GM19455 (cell line): Measurements from ENCODE around the gene GRK1.
"Not testable (repeated sequence)": the region's sequence is repeated elsewhere in the genome, so short reads cannot be mapped to it uniquely, and the experiment has no call there.

Experiments used
- ATAC-seq: cut with Tn5 transposase; IDR thresholded peaks from one replicate; pipeline ENCODE4 v1.9.1; 2021; ENCODE audit not compliant: unreplicated experiment

Gene GRK1

DNA sequence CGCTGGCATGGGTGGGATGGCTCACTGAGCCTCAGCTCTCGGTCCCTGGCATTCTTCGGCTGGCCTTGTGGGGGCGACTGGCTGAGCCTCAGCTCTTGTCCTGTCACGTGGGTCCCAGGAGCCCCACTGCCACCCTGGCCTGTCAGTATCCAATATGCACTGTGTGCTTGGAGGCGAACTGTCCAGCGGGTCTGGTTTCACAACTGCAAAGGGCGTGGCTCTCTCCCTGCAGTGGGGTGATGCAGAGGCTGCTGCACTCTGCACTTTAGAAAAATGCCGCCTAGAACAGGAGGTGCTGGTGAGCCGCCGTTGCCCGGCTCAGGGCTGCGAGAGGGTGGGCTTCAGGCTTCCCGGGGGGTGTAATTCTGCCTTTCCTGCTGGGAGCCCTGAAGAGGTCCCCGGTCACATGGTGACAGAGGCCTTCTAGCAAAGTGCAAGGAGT is 75.0 kb downstream of the GRK1 start:
- ATAC-seq: no peak

DNA sequence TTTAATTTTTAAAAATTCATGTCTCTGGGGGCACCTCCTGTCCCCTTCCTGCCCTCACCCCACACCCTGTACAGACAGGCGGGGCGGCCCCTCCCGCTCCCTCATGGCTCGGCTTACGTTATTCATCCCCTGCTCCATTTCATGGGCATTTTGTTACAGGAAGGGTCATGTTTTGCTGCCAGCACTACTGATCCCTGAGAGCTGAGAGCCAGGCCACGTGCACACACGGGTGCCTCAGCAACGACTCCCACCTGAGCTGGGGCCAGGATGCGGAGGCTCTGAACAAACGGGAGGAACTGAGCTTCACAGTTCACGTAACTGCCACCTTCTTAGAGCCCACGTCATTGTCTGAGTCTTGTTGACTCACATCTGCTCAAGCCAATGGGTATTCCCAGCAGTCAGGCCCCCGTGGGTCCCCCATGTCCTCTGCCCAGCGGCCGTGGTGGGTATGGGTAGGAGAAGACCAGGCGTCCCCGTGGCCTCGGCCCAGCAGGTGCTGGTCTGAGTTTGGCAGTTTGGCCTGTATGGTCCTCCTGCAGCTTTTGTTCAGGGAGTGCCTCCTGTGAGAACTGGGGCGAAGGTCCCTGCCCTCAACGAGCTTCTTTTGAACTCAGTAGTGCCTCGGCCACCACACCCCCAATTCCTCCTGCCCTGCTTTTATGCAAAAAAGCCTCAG is 75.6 kb downstream of the GRK1 start:
- no peak for ATAC-seq

- ATAC-seq: no peak
These were observed 76.6 kb downstream of the GRK1 start for GRCh38 chr13:113743366-113744195.

DNA sequence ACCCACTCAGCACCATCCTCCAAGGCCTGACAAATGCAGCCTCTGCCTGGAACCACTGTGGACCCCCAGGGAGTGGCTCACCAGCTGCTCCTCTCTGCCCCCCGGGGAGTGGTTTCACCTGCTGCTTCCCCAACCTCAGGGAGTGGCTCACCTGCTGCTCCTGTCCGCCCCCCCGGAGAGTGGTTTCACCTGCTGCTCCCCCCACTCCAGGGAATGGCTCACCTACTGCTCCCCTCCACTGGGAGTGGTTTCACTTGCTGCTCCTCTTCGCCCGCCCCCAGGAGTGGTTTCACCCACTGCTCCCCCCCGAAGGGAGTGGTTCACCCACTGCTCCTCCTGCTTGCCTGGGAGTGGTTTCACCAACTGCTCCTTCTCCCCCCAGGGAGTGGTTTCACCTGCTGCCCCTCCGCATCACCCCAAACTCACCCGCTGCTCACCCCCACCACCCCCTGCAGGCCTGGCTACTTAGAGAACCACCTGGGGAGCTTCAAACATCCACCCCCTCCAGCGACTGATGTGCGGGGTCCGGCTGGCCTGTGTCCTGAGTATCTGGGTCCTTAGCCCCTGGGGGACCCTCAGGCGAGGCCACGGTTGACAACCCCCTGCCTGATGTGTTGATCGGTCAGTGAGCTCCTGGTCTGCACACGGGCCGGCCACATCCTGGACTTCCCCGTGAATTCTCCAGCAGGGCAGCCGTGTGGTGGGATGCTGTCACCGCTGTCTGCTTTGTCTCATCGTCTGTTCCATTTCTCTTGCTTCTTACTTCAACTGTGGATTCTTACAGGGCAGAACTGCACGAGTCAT is 77.4 kb downstream of the GRK1 start:
- no peak for ATAC-seq

DNA sequence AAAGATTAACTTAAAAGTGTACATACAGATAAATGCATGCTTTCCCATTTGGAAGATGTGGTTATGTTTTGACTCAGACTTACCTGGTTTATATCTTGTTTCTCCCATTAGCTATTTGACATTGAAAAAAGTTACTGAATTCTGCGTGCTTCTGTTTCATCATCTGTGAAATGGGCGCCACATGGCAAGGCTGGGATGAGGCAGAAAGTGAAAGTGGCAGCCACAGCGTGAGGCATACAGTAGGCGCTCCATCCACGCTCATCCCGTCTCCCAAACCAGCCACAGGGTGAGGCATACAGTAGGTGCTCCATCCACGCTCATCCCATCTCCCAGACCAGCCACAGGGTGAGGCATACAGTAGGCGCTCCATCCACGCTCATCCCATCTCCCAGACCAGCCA is 78.0 kb downstream of the GRK1 start:
- no peak for ATAC-seq

GRCh38 chr13:113745500-113746142 is 78.6 kb downstream of the GRK1 start:
- ATAC-seq: not testable (repeated sequence)

DNA sequence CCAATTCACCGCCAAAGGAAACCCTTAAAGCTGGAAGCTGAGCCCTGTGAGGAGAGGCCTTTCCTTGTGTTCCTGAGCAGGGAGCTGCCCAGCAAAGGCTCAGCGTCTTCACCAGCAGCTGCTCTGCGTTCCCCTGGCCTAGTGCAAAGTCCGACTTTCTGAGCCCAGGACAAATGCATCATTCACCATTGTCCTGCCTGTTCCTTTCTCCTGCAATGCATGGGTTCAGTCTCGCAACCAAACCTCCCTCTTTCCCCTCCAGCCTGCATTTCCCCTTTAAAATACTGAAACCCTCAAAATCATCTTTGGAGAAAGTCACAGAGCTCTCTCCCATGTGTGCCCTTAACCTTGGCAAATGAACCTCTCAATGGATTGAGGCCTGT is 79.1 kb downstream of the GRK1 start:
- ATAC-seq: no peak

- no peak for ATAC-seq
These were observed 79.7 kb downstream of the GRK1 start for GRCh38 chr13:113746671-113747070.

DNA sequence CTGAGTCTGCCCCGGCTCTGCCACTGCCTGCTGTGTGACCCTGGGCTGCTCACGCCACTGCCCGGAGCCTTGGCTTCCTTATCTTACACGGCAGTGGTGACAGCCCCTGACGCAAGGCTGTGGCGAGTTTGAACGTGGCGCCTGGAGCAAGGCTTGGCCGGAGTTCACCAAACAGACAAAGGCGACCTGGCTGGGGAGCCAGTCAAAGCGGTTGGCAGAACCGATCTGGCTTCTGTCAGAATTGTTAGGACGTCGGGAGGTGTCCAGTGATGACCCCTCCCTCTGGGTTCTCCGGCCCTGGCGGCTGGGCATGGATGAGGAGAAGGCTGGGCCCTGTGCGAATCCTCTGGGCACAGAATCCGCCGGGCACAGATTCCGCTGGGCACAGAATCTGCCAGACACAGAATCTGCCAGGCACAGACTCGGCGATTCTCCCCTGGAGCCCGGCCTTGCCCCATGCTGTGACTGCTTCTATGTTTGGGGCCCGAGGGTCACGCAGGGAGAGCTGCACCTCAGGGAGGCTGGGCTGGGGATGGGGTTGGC is 80.3 kb downstream of the GRK1 start:
- no peak for ATAC-seq

GRCh38 chr13:113748101-113748861 is 81.3 kb downstream of the GRK1 start:
- no peak for ATAC-seq

GRCh38 chr13:113748862-113749451 is 81.9 kb downstream of the GRK1 start:
- no peak for ATAC-seq

DNA sequence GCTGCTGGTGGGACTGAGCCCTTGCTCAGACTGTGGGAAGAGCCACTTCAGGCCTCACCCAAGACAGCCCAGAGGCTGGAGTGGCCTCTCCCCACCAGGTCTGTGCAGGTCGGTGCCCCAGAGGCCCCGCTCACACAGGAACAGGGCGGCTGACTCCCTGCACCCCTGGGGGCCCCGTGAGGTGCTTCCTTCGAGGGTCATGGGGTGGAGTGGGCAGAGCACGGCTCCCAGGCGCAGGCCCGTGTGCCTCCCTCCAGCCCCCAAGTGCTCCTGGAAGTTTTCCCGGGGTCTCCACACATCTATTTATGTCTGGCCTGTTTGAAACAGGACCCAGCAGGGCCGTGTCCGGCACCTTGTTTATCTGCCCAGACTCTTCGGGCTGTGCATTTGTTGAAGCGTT is 82.5 kb downstream of the GRK1 start:
- ATAC-seq: no peak

DNA sequence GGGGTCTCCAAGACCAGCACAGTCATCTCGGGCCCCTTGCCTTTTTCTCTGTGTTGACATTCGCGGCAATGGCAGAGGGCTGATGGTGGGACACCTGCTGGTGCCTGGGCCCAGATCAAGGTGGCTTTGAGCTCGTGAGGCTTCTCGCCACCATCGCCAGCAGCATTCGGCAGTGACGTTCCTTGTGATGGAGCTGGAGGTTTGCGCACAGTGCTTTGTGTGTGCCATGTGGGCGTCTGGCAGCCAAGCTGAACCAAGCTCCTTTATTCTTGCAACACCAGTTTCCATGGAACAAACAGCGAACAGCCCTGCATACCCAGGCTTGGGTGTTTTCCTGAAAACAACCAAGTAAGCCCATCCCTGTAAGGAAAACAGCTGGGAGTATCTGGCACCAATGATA is 82.9 kb downstream of the GRK1 start:
- no peak for ATAC-seq

DNA sequence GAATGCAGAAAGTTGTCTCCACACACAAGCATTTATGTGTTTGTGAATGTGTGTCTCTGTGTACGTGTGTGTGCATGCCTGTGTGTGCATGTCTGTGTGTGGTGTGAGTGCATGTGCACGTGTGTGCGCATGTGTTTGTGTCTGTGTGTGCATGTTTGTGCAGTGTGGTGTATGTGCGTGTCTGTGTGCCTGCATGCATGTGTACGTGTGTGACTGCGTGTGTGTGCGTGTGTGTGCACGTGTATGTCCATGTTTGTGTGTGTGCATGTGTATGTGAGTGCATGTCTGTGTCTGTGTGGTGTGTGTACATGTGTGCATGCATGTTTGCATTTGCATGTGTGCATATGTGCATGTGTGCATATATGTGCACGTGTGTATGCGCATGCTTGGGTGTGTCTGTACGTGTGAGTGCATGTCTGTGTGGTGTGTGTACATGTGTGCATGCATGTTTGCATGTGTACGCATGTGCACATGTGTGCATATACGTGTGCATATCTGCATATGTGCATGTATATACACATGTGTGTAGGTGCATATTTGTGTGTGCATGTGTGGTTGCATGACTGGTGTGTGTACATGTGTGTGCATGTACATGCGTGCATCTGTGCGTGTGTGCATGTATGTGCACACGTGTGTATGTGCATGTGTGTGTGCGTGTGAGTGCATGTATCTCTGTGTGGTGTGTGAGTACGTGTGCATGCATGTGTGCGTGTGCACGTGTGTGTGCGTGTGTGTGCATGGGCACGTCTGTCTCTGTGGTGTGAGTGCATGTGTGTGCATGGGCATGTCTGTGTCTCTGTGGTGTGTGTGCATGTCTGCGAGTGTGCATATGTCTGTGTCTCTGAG is 83.8 kb downstream of the GRK1 start:
- no peak for ATAC-seq

DNA sequence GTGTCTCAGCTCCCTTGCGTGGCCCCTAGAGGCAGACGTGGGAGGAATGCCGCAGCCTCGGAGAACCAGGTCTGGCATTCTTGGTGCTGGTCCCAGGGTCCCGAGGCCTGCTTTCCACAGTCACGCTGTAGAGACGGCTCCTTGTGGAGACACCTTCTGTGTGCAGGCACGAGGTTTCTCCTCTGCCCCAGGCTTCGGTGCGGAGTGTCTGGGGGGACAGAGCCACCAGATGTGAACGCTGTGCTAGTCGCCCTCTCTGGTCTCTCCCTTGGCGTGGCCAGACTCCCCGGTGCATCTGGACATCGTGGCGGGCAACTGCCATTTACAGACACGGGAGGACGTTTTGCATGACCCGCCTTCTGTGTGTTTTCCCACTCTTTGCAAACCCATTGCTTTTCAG is 84.5 kb downstream of the GRK1 start:
- ATAC-seq: no peak

- not testable (repeated sequence) for ATAC-seq
These were observed 85.4 kb downstream of the GRK1 start for GRCh38 chr13:113752211-113752986.

DNA sequence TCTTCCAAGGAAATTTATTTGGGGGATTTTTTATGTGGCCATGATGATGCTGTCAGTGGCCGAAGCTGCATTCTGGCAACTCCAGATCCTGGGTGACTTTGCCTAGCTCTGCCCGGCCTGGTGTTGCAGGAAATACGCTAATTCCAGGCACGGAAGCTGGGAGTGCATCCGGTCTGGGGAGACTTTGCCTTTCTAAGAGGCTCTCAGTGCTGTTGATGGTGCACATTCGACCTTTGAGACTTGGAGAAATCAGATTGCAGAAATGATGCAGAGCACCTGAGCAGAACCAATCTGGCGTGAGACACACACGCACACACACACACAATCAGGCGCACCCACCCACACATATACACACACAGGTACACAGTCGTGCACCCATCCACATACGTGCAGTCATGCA is 86.2 kb downstream of the GRK1 start:
- ATAC-seq: no peak

- ATAC-seq: no peak
These were observed 87.2 kb downstream of the GRK1 start for GRCh38 chr13:113754242-113754641.
